Measurements from ENCODE around the gene TAF11L2.
A peak's percentile ranks its signal among the peaks of the same experiment; 100 is the strongest.
"Not testable (repeated sequence)": the region's sequence is repeated elsewhere in the genome, so short reads cannot be mapped to it uniquely, and the experiment has no call there.

The TAF11L2 gene
- total RNA-seq: 0 reads per million in 4 donors

GRCh38 chr5:17497931-17498330, at the start of gene TAF11L2:
TSS of gene TAF11L2 (plus strand) at chr5:17498231.
- not testable (repeated sequence) for DNase-seq

DNA sequence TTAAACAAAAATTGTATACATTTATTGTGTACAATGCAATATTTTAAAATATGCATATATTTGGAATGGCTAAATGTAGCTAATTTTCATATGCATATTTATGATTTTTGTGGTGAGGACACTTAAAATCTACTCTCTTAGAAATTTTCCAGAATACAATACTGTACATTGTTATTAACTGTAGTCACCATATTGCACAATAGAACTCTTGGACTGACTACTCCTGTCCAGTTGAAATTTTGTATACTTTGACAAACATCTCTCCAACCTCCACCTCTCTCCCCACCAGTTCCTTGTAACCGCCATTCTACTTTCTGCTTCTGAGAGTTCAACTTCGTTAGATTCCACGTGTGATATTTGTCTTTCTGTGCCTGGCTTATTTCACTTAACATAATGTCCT, 49.2 kb upstream of the TAF11L2 start:
- DNase-seq: no peak

GRCh38 chr5:17452936-17453335, 45.1 kb upstream of the TAF11L2 start:
- DNase-seq: no peak

- no peak for DNase-seq
Measured at GRCh38 chr5:17455942-17456341, 42.1 kb upstream of the TAF11L2 start.

- no peak for DNase-seq
Measured at GRCh38 chr5:17461793-17462192, 36.2 kb upstream of the TAF11L2 start.

DNA sequence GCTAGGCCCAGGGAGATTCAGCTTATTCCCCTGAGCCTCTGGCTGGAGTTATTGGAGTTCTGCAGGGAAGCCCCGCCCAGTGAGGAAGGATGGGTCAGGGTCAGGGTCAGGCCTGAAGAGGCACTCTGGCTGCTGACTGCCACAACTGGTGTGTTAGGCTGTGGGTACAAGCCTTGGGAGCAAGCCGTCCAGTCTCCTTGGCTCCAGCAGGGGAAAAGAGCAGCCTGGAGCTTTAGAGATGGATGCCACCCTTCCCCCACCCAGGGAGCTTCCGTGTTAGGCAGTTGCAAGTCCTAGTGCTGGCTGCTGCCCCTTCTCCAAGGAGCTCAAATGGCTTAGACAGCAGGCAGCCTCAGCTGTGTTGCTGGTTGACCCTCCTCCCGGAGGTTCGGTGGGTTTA, 34.4 kb upstream of the TAF11L2 start:
- DNase-seq: no peak

DNA sequence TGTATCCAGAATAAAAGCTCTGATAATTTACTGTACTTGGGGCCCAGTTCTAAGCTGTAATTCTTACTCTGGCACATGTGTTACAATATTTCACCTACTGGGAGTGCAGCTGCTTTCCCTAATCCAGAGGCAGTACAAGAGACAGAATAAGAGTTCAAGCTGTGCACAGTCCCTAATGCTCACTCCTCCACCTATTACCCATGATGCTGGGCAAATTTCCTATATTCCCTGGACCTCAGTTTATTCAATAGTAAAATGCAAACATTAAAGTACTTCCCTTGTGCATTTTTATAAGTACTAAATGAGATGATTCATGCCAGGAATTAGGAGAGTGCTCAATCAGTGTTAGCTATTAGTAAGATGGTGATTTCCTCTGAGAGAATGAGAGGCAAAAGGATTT, 28.0 kb upstream of the TAF11L2 start:
- no peak for DNase-seq

DNA sequence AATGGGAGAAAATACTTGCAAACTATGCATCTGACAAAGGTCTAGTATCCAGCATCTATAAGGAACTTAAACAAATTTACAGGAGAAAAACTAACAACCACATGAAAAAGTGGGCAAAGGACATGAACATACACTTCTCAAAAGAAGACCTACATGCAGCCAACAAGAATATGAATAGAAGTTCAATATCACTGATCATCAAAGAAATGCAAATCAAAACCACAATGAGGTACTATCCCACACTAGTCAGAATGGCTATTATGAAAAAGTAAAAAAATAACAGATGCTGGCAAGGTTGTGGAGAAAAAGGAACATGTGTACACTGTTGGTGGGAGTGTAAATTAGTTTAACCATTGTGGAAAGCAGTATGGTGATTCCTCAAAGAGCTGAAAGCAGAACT, 23.0 kb upstream of the TAF11L2 start:
- not testable (repeated sequence) for DNase-seq

DNA sequence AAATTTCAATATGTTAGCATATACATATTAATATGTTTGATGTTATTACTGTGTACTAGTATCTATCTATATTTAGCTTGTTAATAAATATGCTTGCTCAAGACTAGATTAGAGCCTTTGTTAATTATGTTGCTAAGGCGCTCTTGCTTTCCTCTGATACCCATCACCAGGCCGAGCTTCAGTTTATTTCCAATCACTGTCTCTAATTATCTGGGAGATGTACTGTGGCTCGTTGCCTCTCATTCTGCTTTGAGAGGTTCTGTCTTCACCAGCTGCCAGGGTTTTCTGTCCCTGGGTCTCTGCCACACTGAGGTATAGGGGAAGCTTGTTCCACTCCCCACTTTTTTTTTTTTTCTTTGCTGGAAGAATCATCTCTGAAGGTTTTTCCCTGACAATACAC, 21.0 kb upstream of the TAF11L2 start:
- no peak for DNase-seq

- DNase-seq: no peak
Measured at GRCh38 chr5:17477573-17478265, 20.3 kb upstream of the TAF11L2 start.

DNA sequence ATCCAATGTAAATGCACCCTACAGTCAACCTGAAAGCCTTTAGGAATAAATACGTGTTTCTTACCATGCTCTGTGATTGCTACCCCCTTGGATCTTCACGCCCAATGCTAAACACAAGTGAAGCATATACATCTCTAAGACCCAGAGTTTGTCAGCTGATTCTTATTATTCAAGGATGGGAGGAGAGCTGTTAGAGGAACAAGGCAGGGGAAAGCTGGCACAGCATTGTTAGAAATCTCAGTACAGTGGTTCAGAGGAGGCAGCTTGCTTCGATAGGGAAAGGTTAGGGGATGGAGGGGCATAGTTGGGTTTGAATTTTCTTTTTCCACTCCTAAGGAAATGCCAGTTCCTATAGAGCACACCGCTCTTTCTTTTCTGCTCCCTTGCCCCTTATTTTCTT, 16.7 kb upstream of the TAF11L2 start:
- DNase-seq: no peak

- DNase-seq: no peak
Measured at GRCh38 chr5:17482790-17483189, 15.2 kb upstream of the TAF11L2 start.

DNA sequence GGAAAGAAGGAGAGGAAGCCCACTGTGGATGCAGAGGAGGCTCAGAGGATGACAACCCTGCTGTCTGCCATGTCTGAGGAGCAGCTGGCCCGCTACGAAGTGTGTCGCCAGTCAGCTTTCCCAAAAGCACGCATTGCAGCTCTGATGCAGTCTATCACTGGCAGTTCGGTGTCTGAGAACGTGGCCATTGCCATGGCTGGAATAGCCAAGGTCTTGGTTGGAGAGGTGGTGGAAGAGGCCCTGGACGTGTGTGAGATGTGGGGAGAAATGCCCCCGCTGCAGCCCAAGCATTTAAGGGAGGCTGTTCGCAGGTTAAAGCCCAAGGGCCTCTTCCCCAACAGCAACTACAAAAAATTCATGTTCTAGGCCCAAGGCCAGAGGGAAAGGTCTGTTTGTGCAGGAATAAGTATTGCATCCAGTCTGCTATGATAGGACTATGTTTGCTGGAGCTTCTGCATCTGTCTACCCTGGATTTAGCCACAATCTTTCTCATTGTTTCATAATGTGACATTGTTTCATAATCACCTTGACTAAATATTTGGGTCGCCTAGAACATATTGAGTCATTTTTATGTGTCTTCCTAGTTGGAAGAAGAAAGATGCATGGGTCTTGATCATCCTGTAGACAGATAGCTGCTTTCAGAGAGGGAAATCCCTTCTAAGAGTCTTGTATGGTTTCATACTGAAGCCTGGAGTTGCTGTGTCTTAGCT, 11.4 kb upstream of the TAF11L2 start:
- DNase-seq: not testable (repeated sequence)

DNA sequence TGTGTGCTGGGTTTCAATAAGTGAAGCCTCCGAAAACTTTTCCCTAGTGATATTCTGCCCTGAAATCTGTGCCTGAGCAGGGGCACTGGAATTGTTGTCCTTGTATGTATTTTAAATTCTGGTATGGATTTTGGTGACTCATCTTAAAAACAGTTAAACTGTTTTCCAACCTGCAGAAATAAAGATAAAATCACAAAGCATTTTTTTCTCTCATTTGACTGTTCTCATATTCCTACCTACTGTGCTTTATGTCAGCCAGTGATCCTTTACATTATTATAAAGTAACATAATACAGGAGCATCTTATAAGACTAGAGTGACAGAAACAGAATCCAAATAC, 10.9 kb upstream of the TAF11L2 start:
- no peak for DNase-seq

DNA sequence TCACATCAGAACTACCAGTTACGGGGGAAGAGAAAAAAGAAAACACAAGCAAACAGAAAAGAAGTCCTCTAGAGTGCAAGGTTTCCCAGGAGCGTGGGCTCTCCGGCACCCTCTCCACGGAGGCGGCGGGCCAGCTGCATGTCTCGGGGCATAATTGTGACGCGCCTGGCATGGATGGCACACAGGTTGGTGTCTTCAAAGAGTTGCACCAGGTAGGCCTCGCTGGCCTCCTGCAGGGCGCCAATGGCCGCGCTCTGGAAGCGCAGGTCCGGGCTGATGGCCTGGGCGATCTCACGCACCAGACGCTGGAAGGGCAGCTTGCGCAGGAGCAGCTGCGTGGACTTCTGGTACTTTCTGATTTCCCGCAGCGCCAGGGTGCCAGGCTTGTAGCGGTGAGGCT, 6.8 kb upstream of the TAF11L2 start:
- DNase-seq: not testable (repeated sequence)

DNA sequence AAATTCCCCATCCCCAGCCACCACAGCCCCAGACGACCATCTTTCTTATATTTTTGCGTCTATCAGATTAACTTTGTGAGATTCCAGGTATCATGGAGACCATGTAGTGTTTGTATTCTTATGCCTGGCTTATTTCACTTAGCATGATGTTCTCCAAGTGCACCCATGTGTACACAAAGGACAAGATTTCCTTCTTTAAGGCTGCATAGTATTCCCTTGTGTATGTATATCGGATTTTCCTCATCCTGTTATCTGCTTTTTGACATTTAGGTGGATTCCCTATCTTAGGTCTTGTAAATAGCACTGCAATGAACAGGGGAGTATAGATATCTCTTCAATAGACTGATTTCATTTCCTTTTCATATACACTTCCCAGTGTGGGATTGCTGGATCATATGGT, 5.3 kb upstream of the TAF11L2 start:
- no peak for DNase-seq

DNA sequence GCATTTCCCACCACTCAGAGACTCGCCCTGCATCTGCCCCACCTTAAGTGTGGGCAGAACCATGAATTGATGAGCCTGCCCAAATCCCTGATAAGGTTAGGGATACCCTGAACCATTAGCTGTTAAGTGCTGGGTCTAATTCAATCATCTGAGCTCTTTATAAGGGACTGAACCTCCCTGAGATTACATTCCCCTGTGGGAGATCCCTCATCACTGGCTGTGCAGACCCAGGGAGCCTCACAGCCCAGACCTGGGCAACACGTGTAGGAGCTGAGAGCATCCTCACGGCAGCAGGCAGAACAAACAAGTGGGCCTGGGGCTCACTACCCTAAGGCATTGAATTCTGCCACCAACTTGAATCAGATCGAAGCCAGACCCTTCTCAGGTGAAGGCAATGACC, 585 bp upstream of the TAF11L2 start:
- DNase-seq: no peak

- no peak for DNase-seq
Measured at GRCh38 chr5:17511775-17512325, 13.8 kb downstream of the TAF11L2 start.

GRCh38 chr5:17517526-17517925, 19.5 kb downstream of the TAF11L2 start:
- peak in 2 of 5 donors; percentile 2 to 16 for DNase-seq

GRCh38 chr5:17518067-17518466, 20.0 kb downstream of the TAF11L2 start, which contains the start of gene TAF11L3:
TSS of gene TAF11L3 (plus strand) at chr5:17518367.
- DNase-seq: not testable (repeated sequence)

GRCh38 chr5:17519508-17519907, 21.5 kb downstream of the TAF11L2 start:
- not testable (repeated sequence) for DNase-seq

DNA sequence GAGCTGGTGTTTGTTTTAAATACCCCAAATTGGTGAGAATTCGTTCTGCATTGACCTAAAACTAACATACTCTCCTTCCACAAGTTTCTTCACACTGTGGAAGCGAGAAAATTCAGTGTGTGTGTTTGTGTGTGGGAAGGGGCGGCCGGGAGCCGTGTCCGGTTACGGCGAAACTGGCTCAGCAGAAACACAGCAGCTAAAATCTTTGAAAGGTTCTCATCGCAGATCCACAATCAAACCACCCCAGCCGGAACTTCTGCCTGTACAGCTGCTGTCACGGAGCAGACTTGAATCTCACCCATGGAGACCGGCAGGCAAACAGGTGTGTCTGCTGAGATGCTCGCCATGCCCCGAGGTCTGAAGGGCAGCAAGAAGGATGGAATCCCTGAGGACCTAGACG, 23.5 kb downstream of the TAF11L2 start, which contains the start of gene TAF11L4:
TSS of gene TAF11L4 (plus strand) at position 301 of the 400 bp plus-strand sequence.
- DNase-seq: not testable (repeated sequence)

DNA sequence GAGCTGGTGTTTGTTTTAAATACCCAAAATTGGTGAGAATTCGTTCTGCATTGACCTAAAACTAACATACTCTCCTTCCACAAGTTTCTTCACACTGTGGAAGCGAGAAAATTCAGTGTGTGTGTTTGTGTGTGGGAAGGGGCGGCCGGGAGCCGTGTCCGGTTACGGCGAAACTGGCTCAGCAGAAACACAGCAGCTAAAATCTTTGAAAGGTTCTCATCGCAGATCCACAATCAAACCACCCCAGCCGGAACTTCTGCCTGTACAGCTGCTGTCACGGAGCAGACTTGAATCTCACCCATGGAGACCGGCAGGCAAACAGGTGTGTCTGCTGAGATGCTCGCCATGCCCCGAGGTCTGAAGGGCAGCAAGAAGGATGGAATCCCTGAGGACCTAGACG, 26.9 kb downstream of the TAF11L2 start, which contains the start of gene TAF11L5:
TSS of gene TAF11L5 (plus strand) at position 301 of the 400 bp plus-strand sequence.
- DNase-seq: not testable (repeated sequence)

GRCh38 chr5:17526504-17526903, 28.5 kb downstream of the TAF11L2 start:
- peak in 2 of 5 donors; percentile 5 to 16 for DNase-seq

All from T-helper 1 cell (primary cell).